NCI-H2227 treated with DMSO at 0.1 percent for 48 hours (cell line): ENCODE measurements around the gene KIF21B.

Experiments
- DNase-seq: peaks from one replicate; lab custom pipeline; 2025; lab: John Stamatoyannopoulos, UW

KIF21B gene

GRCh38 chr1:201023517-201023902, at the start of gene KIF21B:
Gene KIF21B (minus strand): TSS chr1:201023714. CDS start chr1:201023383, 331 bp downstream.
- DNase-seq = peak; percentile 90

- DNase-seq = no peak
Measured at GRCh38 chr1:201072922-201073321, 49.4 kb upstream of the KIF21B start.

GRCh38 chr1:201072149-201072548, 48.6 kb upstream of the KIF21B start:
- DNase-seq = no peak

- DNase-seq = no peak
Measured at GRCh38 chr1:201069636-201070035, 46.1 kb upstream of the KIF21B start.

- no peak for DNase-seq
Measured at GRCh38 chr1:201068976-201069375, 45.5 kb upstream of the KIF21B start.

- DNase-seq = no peak
Measured at GRCh38 chr1:201066986-201067385, 43.5 kb upstream of the KIF21B start.

- no peak for DNase-seq
Measured at GRCh38 chr1:201065686-201066085, 42.2 kb upstream of the KIF21B start.

- no peak for DNase-seq
Measured at GRCh38 chr1:201064806-201065205, 41.3 kb upstream of the KIF21B start.

GRCh38 chr1:201063145-201063544, 39.6 kb upstream of the KIF21B start:
- no peak for DNase-seq

- peak; percentile 22 for DNase-seq
Measured at GRCh38 chr1:201062511-201063091, 39.1 kb upstream of the KIF21B start.

- no peak for DNase-seq
Measured at GRCh38 chr1:201061886-201062285, 38.4 kb upstream of the KIF21B start.

- DNase-seq = no peak
Measured at GRCh38 chr1:201061049-201061448, 37.5 kb upstream of the KIF21B start.

GRCh38 chr1:201060586-201060985, 37.1 kb upstream of the KIF21B start:
- DNase-seq = no peak

GRCh38 chr1:201059871-201060555, 36.5 kb upstream of the KIF21B start:
- DNase-seq = no peak

GRCh38 chr1:201059401-201059800, 35.9 kb upstream of the KIF21B start:
- no peak for DNase-seq

GRCh38 chr1:201054091-201054543, 30.6 kb upstream of the KIF21B start:
- no peak for DNase-seq

GRCh38 chr1:201053155-201053860, 29.8 kb upstream of the KIF21B start:
- no peak for DNase-seq

- DNase-seq = no peak
Measured at GRCh38 chr1:201051399-201051798, 27.9 kb upstream of the KIF21B start.

- no peak for DNase-seq
Measured at GRCh38 chr1:201050515-201051277, 27.2 kb upstream of the KIF21B start.

- no peak for DNase-seq
Measured at GRCh38 chr1:201049248-201049831, 25.8 kb upstream of the KIF21B start.

GRCh38 chr1:201048521-201048920, 25.0 kb upstream of the KIF21B start:
- DNase-seq = no peak

- no peak for DNase-seq
Measured at GRCh38 chr1:201044119-201044518, 20.6 kb upstream of the KIF21B start.
